ENCODE results near the gene NRXN2. TPM values are rescaled to one million over a fixed set of nuclear protein-coding genes. Genes with fewer than 3 reads are reported as not detected.

The NRXN2 gene
- polyA plus RNA-seq, 1 of the 3 experiments (the other 2 are of a cell fraction), result 0.15 TPM

DNA sequence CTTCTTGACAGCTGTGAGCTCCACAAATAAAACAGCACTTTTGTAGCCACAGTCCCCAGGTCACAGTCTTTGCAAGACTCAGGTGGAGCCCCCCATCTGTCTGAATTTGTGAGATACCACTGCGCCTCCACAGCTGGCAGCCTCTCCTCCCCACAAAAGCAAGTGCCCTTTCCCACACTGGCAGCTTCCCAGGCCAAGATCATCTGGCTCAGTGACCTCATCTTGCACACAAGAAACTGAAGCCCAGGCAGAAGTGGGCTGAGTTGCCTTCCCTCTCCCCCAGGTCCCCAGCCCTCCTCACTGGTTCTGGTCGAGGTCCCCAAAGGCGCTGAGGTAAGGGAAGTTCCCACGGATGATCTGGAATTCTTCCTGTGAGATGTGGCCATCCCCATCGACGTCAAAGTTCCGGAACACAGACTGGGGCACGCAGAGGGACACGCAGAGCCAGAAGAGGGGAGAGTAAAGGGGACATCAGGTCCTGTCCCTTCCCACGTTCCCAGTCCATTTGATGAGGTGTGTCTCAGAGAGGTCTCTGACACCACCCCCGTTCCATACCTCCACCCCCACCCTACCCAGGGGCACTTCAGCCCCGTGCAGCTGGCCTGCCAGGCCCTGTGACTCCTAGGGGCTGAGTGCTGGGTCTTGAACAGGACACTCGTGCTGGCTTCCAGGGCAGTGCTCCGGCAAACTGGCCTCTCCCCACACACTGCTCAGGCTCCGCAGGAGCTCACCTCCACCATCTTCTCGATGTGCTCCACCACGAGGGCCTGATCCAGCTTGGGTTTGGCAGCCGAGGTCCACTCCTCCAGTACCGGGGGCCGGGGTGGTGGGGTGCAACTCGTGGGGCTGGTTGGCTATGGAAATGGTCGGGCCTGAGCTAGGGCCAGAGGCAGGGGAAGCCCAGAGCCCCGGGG, 12.1 kb upstream of the NRXN2 start:
- ChIA-PET POLR2A (no interaction called here), CTCF (interaction anchor here (0.9 to 4.2 kb wide), 9 partner anchors 8 to 47 kb away, joined by 3 to 37 read pairs (median 5); partner anchors contain the start of gene RASGRP2)
- Histone ChIP-seq H3K4me1 (ENCODE audit: control insufficient read depth in 1 of 2, insufficient read depth in 2 of 2, low read depth in 1 of 2, low read length in 1 of 2) (no peaks in the 10 kb centered on the region; a peak in 1 of 4 replicates), H3K9me3 (no peaks in the 10 kb centered on the region), H3K9me2 (no peaks in the 10 kb centered on the region), H3K4me3 (ENCODE audit: low read depth in 2 of 2, low read length in 1 of 2) (no peak overlapping the region), H3K27ac (ENCODE audit: low read depth in 2 of 2, low read length in 1 of 2) (no peak overlapping the region), H3K36me3 (replicated peaks in 1 of 2; ENCODE audit: control insufficient read depth in 1 of 2, insufficient read depth in 2 of 2, low read length in 1 of 2) (no peaks in the 10 kb centered on the region), H2AFZ (ENCODE audit: low read depth) (no peak overlapping the region), H3K79me2 (ENCODE audit: insufficient read depth) (no peaks in the 10 kb centered on the region), H4K20me1 (ENCODE audit: insufficient read depth) (no peaks in the 10 kb centered on the region), H3K27me3 (ENCODE audit: insufficient read depth) (no peaks in the 10 kb centered on the region), H3F3A (replicated peaks; ENCODE audit: insufficient read depth) (no peaks in the 10 kb centered on the region), H3K9ac (no peak overlapping the region), H3K4me2 (no peak overlapping the region)
- no peak for DNase-seq
- 67% methylated on average over 14 of the region's 23 CpGs for WGBS (ENCODE audit: low lambda C conversion rate)
- TF ChIP-seq YY1 (IDR thresholded peaks at IDR 0.05; ENCODE audit: low read depth) (no peak), FOXM1 (IDR thresholded peaks at IDR 0.05; ENCODE audit: low read depth) (no peak), EP300 (IDR thresholded peaks at IDR 0.05; ENCODE audit: borderline replicate concordance in 1 of 2, low read depth in 1 of 2, low read length in 1 of 2) (no peak), RCOR1 (IDR thresholded peaks at IDR 0.05; ENCODE audit: low read length) (no peak), POLR2AphosphoS5 (IDR thresholded peaks at IDR 0.05; ENCODE audit: low read depth, low read length) (no peak), TAF1 (IDR thresholded peaks at IDR 0.05; ENCODE audit: borderline replicate concordance, low read depth, low read length) (no peak), RFX5 (IDR thresholded peaks at IDR 0.05; ENCODE audit: low read length) (no peak)
- TF ChIP-seq, protein P1, sequence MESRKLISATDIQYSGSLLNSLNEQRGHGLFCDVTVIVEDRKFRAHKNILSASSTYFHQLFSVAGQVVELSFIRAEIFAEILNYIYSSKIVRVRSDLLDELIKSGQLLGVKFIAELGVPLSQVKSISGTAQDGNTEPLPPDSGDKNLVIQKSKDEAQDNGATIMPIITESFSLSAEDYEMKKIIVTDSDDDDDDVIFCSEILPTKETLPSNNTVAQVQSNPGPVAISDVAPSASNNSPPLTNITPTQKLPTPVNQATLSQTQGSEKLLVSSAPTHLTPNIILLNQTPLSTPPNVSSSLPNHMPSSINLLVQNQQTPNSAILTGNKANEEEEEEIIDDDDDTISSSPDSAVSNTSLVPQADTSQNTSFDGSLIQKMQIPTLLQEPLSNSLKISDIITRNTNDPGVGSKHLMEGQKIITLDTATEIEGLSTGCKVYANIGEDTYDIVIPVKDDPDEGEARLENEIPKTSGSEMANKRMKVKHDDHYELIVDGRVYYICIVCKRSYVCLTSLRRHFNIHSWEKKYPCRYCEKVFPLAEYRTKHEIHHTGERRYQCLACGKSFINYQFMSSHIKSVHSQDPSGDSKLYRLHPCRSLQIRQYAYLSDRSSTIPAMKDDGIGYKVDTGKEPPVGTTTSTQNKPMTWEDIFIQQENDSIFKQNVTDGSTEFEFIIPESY (IDR thresholded peaks at IDR 0.05; ENCODE audit: borderline replicate concordance, low read depth), result no peak

DNA sequence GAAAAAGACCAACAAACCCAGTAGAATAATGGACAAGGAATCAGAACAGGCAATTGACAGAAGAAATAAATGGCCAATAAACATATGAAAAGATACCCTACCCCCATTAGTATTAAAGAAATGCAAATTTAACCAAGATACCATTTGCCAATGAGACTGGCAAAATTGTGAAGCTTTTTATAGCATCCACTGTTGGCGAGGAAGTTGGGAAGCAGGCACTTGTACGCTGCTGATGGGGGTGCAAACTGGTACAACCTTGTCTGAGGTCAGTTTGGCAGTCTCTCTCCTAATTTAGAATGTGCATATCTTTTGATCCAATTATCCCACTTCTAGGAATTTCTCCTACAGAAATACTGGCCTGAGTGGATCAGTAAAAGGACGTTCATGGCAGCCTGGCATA, 8.6 kb upstream of the NRXN2 start:
- no peaks in the 10 kb centered on the region for H3K36me3 ChIP-seq (replicated peaks in 1 of 2; ENCODE audit: control insufficient read depth in 1 of 2, insufficient read depth in 2 of 2, low read length in 1 of 2)
- H4K20me1 ChIP-seq (ENCODE audit: insufficient read depth), result no peaks in the 10 kb centered on the region
- ChIA-PET POLR2A (no interaction called here), CTCF (interaction anchor here (0.9 kb wide), 1 partner anchor 12 kb away, joined by 4 read pairs; no protein-coding TSS in a partner anchor)
- TF ChIP-seq FOXM1 (IDR thresholded peaks at IDR 0.05; ENCODE audit: low read depth) (no peak), NRF1 (IDR thresholded peaks at IDR 0.05; ENCODE audit: low read depth, low read length) (no peak), YY1 (IDR thresholded peaks at IDR 0.05; ENCODE audit: low read depth) (no peak), NFIC (IDR thresholded peaks at IDR 0.05; ENCODE audit: borderline replicate concordance) (no peak), TAF1 (IDR thresholded peaks at IDR 0.05; ENCODE audit: borderline replicate concordance, low read depth, low read length) (no peak), CHD2 (IDR thresholded peaks at IDR 0.05; ENCODE audit: low read length, partially characterized antibody) (no peak)
- TF ChIP-seq, protein P2, sequence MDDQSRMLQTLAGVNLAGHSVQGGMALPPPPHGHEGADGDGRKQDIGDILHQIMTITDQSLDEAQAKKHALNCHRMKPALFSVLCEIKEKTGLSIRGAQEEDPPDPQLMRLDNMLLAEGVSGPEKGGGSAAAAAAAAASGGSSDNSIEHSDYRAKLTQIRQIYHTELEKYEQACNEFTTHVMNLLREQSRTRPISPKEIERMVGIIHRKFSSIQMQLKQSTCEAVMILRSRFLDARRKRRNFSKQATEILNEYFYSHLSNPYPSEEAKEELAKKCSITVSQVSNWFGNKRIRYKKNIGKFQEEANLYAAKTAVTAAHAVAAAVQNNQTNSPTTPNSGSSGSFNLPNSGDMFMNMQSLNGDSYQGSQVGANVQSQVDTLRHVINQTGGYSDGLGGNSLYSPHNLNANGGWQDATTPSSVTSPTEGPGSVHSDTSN (IDR thresholded peaks at IDR 0.05), result no peak
- H3K27ac ChIP-seq (ENCODE audit: low read depth in 2 of 2, low read length in 1 of 2), result no peak overlapping the region
- H3K9me3 ChIP-seq, result no peaks in the 10 kb centered on the region
- DNase-seq, result no peak
- no peak overlapping the region for H2AFZ ChIP-seq (ENCODE audit: low read depth)
- H3F3A ChIP-seq (replicated peaks; ENCODE audit: insufficient read depth), result no peaks in the 10 kb centered on the region
- H3K4me3 ChIP-seq (ENCODE audit: low read depth in 2 of 2, low read length in 1 of 2), result no peak overlapping the region
- H3K79me2 ChIP-seq (ENCODE audit: insufficient read depth), result no peaks in the 10 kb centered on the region
- H3K9me2 ChIP-seq, result no peaks in the 10 kb centered on the region
- H3K4me1 ChIP-seq (ENCODE audit: control insufficient read depth in 1 of 2, insufficient read depth in 2 of 2, low read depth in 1 of 2, low read length in 1 of 2), result peaks cover 0 to 3% of the 10 kb centered on the region in 2 experiments; a peak in 1 of 4 replicates
- H3K9ac ChIP-seq, result no peak overlapping the region
- 80% methylated on average over 3 of the region's 3 CpGs for WGBS (ENCODE audit: low lambda C conversion rate)
- no peaks in the 10 kb centered on the region for H3K27me3 ChIP-seq (ENCODE audit: insufficient read depth)
- no peak overlapping the region for H3K4me2 ChIP-seq
